Embryonic facial prominence (tissue), 1 donor: ENCODE measurements around the gene COX4I2.
"Not testable (repeated sequence)": the region's sequence is repeated elsewhere in the genome, so short reads cannot be mapped to it uniquely, and the experiment has no call there.

Experiments used
- DNase-seq: peaks from one replicate; pipeline ENCODE4 v3.0.0-alpha.2; 2016; ENCODE audit errors: extremely low spot score

COX4I2 gene

GRCh38 chr20:31637660-31638059 is at the start of gene COX4I2:
COX4I2 (plus strand) TSS chr20:31637912; CDS start chr20:31639018, 1,106 bp downstream.
- no peak for DNase-seq

- DNase-seq: no peak
Observed at GRCh38 chr20:31590717-31591225, 46.9 kb upstream of the COX4I2 start.

GRCh38 chr20:31593221-31594001 is 44.3 kb upstream of the COX4I2 start:
- no peak for DNase-seq

- no peak for DNase-seq
Observed at GRCh38 chr20:31594002-31594557, 43.6 kb upstream of the COX4I2 start.

GRCh38 chr20:31594558-31595379 is 42.9 kb upstream of the COX4I2 start:
- no peak for DNase-seq

- no peak for DNase-seq
Observed at GRCh38 chr20:31595380-31595653, 42.4 kb upstream of the COX4I2 start.

GRCh38 chr20:31595654-31596411 is 41.9 kb upstream of the COX4I2 start:
- DNase-seq: no peak

GRCh38 chr20:31596412-31596715 is 41.3 kb upstream of the COX4I2 start:
- not testable (repeated sequence) for DNase-seq

GRCh38 chr20:31596831-31597480 is 40.8 kb upstream of the COX4I2 start:
- DNase-seq: no peak

GRCh38 chr20:31597481-31597855 is 40.2 kb upstream of the COX4I2 start:
- DNase-seq: no peak

GRCh38 chr20:31602431-31602778 is 35.3 kb upstream of the COX4I2 start:
- no peak for DNase-seq

- no peak for DNase-seq
Observed at GRCh38 chr20:31602779-31603441, 34.8 kb upstream of the COX4I2 start.

- peak; percentile 97 for DNase-seq
Observed at GRCh38 chr20:31603822-31604566, 33.7 kb upstream of the COX4I2 start.

- DNase-seq: no peak
Observed at GRCh38 chr20:31604567-31605030, 33.1 kb upstream of the COX4I2 start.

- peak; percentile 97 for DNase-seq
Observed at GRCh38 chr20:31605031-31605901, 32.4 kb upstream of the COX4I2 start, which contains the start of gene ID1. ID1 (plus strand) TSS chr20:31605289; CDS start chr20:31605388, 99 bp downstream.

GRCh38 chr20:31605902-31606803 is 31.6 kb upstream of the COX4I2 start:
- DNase-seq: no peak

GRCh38 chr20:31606804-31607639 is 30.7 kb upstream of the COX4I2 start:
- peak; percentile 78 for DNase-seq
